Activated CD4-positive, alpha-beta T cell treated with anti-CD3 and anti-CD28 coated beads for 4 hours (primary cell): ENCODE results near the gene HEXIM2.
"Not testable (repeated sequence)": the region's sequence is repeated elsewhere in the genome, so short reads cannot be mapped to it uniquely, and the experiment has no call there.

Source experiments
- DNase-seq, 2 donors: peaks; one replicate each; pipeline ENCODE4 v3.0.0-alpha.2; 2020

HEXIM2 gene

GRCh38 chr17:45161288-45162024 is at the start of gene HEXIM2:
TSS of gene HEXIM2 (plus strand) at chr17:45161875. CDS start at chr17:45162794, 919 bp downstream.
- peak; percentile 95 to 99 for DNase-seq

- DNase-seq: no peak
These were observed 48.9 kb upstream of the HEXIM2 start for GRCh38 chr17:45112559-45113423.

GRCh38 chr17:45113424-45113754 is 48.3 kb upstream of the HEXIM2 start:
- DNase-seq: no peak

- DNase-seq: no peak
These were observed 47.4 kb upstream of the HEXIM2 start for GRCh38 chr17:45114117-45114932.

- no peak for DNase-seq
These were observed 46.6 kb upstream of the HEXIM2 start for GRCh38 chr17:45115015-45115625.

GRCh38 chr17:45115871-45116270 is 45.8 kb upstream of the HEXIM2 start:
- no peak for DNase-seq

GRCh38 chr17:45116434-45117016 is 45.1 kb upstream of the HEXIM2 start:
- no peak for DNase-seq

GRCh38 chr17:45117334-45117733 is 44.3 kb upstream of the HEXIM2 start:
- DNase-seq: no peak

GRCh38 chr17:45117848-45118646 is 43.6 kb upstream of the HEXIM2 start:
- no peak for DNase-seq

GRCh38 chr17:45118691-45119090 is 43.0 kb upstream of the HEXIM2 start:
- DNase-seq: no peak

- DNase-seq: no peak
These were observed 41.7 kb upstream of the HEXIM2 start for GRCh38 chr17:45119964-45120363.

GRCh38 chr17:45120558-45120957 is 41.1 kb upstream of the HEXIM2 start:
- DNase-seq: no peak

- no peak for DNase-seq
These were observed 40.6 kb upstream of the HEXIM2 start for GRCh38 chr17:45121055-45121454.

- no peak for DNase-seq
These were observed 38.5 kb upstream of the HEXIM2 start for GRCh38 chr17:45123076-45123770.

GRCh38 chr17:45123930-45124796 is 37.5 kb upstream of the HEXIM2 start:
- peak in 1 of 2 donors; percentile 25 for DNase-seq

GRCh38 chr17:45124797-45125122 is 36.9 kb upstream of the HEXIM2 start:
- DNase-seq: not testable (repeated sequence)

GRCh38 chr17:45125509-45125908 is 36.2 kb upstream of the HEXIM2 start:
- no peak for DNase-seq

GRCh38 chr17:45127207-45127547 is 34.5 kb upstream of the HEXIM2 start:
- no peak for DNase-seq

GRCh38 chr17:45127548-45128300 is 34.0 kb upstream of the HEXIM2 start:
- DNase-seq: no peak
